Prostate gland (tissue), 2 donors: ENCODE measurements around the gene COG2. TPM values are rescaled to one million over a fixed set of nuclear protein-coding genes. Genes with fewer than 3 reads are reported as not detected.

ENCODE experiments used
- DNase-seq: peaks from one replicate; pipeline ENCODE4 v3.0.0-alpha.2; 2019; ENCODE audit warnings: low spot score
- H3K27ac ChIP-seq, 2 donors: fragments of 200-600 bp; sonication (generic); 2 replicates each; pipeline ENCODE4 v1.5.1; 2017 to 2019
- H3K27me3 ChIP-seq: fragments of 200-600 bp; sonication (generic); replicated peaks from 2 replicates; pipeline ENCODE4 v1.5.1; 2019; ENCODE audit not compliant: insufficient read depth
- H3K36me3 ChIP-seq, 2 donors: fragments of 200-600 bp; sonication (generic); 1 replicate in 1 of 2; 2 replicates in 1 of 2; pipeline versions ENCODE4 v1.5.1 to v1.8.1; 2017 to 2019
- H3K4me1 ChIP-seq: fragments of 200-600 bp; sonication (generic); replicated peaks from 2 replicates; pipeline ENCODE4 v1.5.1; 2019
- H3K4me3 ChIP-seq, 2 donors: fragments of 200-600 bp; sonication (generic); 2 replicates each; pipeline ENCODE4 v1.5.1; 2017 to 2019
- H3K9me3 ChIP-seq: fragments of 200-600 bp; sonication (generic); 2 replicates; pipeline ENCODE4 v1.5.1; 2017
- POLR2A ChIP-seq: fragments of 450-650 bp; IDR thresholded peaks from one replicate; pipeline ENCODE4 v1.6.1; 2016; ENCODE audit warnings: antibody characterized with exemption, mild to moderate bottlenecking
- POLR2AphosphoS5 ChIP-seq: sonication (generic); formaldehyde crosslinking; IDR thresholded peaks from one replicate; pipeline ENCODE4 v1.6.1; 2017; ENCODE audit warnings: antibody characterized with exemption
- WGBS: methylation state at CpG from one replicate; pipeline ENCODE4 v1.1.5; 2018; 5-methylcytosine and 5-hydroxymethylcytosine counted together
- intact Hi-C: fragments of 100-400 bp; cut with DNase I; formaldehyde crosslinking; loops from one replicate; pipeline ENCODE4 v1.14.2; 2022
- total RNA-seq, 2 donors: library from RNA; depleted of rRNA; stranded (reverse); fragments of >200 nt; gene quantifications; one replicate each; pipeline ENCODE4 v1.1.0, GENCODE V29; 2016
- TF ChIP-seq, protein P1 (sequence below), 4 experiments: fragments of 200-600 bp in 2 of 4; fragments of 450-650 bp in 2 of 4; sonication (generic) in 2 of 4; IDR thresholded peaks; 1 replicate in 3 of 4; 2 replicates in 1 of 4; pipeline ENCODE4 v1.5.1; 2016 to 2019; ENCODE audit warnings: antibody characterized with exemption in 4 of 4, mild to moderate bottlenecking in 2 of 4, moderate library complexity in 2 of 4

The COG2 gene
- total RNA-seq, 2 donors from 2014 or later: 26.1 to 32.8 TPM

DNA sequence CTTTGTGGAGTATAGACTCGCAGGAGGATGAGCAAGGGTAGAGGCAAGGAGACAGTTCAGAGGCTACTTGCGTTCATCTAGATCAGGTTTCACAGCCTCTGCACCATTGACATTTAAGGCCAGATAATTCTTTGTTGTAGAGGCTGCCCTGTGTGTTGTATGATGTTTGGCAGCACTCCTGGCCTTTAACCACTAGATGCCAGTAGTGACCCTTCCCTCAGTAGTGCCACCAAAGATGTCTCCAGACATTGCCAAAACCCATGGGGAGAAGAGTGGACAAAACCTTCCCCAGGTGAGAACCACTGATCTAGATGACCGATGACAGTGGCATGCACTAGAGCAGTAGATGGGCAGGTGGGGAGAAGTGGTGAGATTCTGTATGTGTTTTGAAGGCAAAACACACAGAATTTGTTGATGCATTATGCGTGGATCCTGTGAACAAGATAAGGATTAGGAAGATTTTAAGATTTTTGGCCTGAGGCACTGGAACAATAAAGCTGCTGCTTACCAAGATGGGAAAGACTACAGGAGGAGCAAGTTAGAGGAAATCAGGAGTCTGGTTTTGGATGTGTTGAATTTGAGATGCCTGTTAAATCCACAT lies 9.9 kb upstream of the COG2 start:
- intact Hi-C loops: no loop called here
- Histone ChIP-seq H3K36me3 (no peaks in the 10 kb centered on the region), H3K9me3 (no peaks in the 10 kb centered on the region), H3K4me3 (no peak overlapping the region), H3K4me1 (no peaks in the 10 kb centered on the region), H3K27me3 (no peaks in the 10 kb centered on the region), H3K27ac (no peak overlapping the region)
- no peak for TF ChIP-seq POLR2AphosphoS5
- TF ChIP-seq, protein P1, sequence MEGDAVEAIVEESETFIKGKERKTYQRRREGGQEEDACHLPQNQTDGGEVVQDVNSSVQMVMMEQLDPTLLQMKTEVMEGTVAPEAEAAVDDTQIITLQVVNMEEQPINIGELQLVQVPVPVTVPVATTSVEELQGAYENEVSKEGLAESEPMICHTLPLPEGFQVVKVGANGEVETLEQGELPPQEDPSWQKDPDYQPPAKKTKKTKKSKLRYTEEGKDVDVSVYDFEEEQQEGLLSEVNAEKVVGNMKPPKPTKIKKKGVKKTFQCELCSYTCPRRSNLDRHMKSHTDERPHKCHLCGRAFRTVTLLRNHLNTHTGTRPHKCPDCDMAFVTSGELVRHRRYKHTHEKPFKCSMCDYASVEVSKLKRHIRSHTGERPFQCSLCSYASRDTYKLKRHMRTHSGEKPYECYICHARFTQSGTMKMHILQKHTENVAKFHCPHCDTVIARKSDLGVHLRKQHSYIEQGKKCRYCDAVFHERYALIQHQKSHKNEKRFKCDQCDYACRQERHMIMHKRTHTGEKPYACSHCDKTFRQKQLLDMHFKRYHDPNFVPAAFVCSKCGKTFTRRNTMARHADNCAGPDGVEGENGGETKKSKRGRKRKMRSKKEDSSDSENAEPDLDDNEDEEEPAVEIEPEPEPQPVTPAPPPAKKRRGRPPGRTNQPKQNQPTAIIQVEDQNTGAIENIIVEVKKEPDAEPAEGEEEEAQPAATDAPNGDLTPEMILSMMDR (IDR thresholded peaks at IDR 0.05): peak in 3 of 4 experiments; percentile 19 to 54 (median 23)
- 56% methylated on average over 4 of the region's 4 CpGs for WGBS
- peak; percentile 10 for DNase-seq

DNA sequence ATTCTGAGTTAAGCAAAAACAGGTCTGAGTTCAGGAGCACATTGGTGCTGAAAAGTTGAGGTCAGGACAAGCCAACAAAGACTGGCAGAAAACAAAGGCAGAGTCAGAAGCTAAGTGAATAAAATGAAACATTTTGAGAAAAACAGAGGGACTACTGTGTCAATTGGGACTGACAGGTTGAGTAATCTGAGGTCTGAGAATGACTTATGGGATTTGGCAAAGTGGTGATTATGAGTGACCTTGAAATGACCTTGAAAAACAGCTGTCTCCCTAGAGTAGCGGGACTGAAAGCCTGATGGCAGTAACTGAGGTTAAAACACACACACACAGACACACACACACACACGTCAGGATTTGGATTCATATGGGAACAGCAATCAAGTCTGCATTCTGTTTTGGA lies 8.8 kb upstream of the COG2 start:
- intact Hi-C loops: no loop called here
- DNase-seq: no peak
- Histone ChIP-seq H3K27ac (no peak overlapping the region), H3K36me3 (no peaks in the 10 kb centered on the region), H3K4me1 (no peaks in the 10 kb centered on the region), H3K4me3 (no peak overlapping the region), H3K9me3 (no peaks in the 10 kb centered on the region), H3K27me3 (no peaks in the 10 kb centered on the region)
- TF ChIP-seq POLR2A: no peak
- TF ChIP-seq, protein P1 (IDR thresholded peaks at IDR 0.05): no peak
- no peak for TF ChIP-seq POLR2AphosphoS5
- WGBS: 67% methylated on average over 2 of the region's 2 CpGs

DNA sequence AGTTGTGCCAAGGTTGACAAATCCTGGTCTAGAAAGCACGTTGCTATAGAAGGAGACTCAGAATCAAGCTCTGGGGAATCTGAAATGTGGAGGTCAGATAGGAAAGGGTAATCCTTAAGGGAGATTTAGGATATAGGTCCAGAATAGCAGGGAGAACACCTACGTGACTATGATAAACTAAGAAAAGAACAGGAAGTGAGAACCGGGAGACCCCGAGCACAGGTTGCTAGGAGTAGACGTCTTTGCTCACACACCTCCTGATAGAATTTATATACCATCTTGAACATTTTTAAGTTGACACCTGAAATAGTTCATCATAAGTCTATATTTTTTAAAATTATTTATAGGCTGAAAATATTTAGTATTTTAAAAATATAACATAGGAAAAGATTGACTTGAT lies 7.9 kb upstream of the COG2 start:
- no peak for TF ChIP-seq POLR2A
- no peak for TF ChIP-seq POLR2AphosphoS5
- TF ChIP-seq, protein P1 (IDR thresholded peaks at IDR 0.05): no peak
- Histone ChIP-seq H3K9me3 (no peaks in the 10 kb centered on the region), H3K4me1 (no peaks in the 10 kb centered on the region), H3K4me3 (no peak overlapping the region), H3K27me3 (no peaks in the 10 kb centered on the region), H3K36me3 (no peaks in the 10 kb centered on the region), H3K27ac (no peak overlapping the region)
- 71% methylated on average over 5 of the region's 5 CpGs for WGBS
- DNase-seq: no peak
- intact Hi-C loops: no loop called here

GRCh38 chr1:230636575-230637148 lies 5.6 kb upstream of the COG2 start:
- WGBS: 76% methylated on average over 7 of the region's 7 CpGs
- H3K27me3 ChIP-seq: no peaks in the 10 kb centered on the region
- intact Hi-C loops: no loop called here

More at GRCh38 chr1:230636575-230637148, 5.6 kb upstream of the COG2 start:
- H3K4me1 ChIP-seq: no peaks in the 10 kb centered on the region
- no peaks in the 10 kb centered on the region for H3K36me3 ChIP-seq
- no peak overlapping the region for H3K27ac ChIP-seq
- H3K4me3 ChIP-seq: no peak overlapping the region
- DNase-seq: no peak
- TF ChIP-seq POLR2A: no peak
- TF ChIP-seq, protein P1 (IDR thresholded peaks at IDR 0.05): no peak
- no peaks in the 10 kb centered on the region for H3K9me3 ChIP-seq
